CD4-positive, alpha-beta T cell treated with Interleukin-10 for 1 hour (primary cell): Measurements from ENCODE around the gene SAMD4B.

ENCODE experiments used
- DNase-seq: peaks from one replicate; pipeline ENCODE4 v3.0.0-alpha.2; 2020

SAMD4B gene

DNA sequence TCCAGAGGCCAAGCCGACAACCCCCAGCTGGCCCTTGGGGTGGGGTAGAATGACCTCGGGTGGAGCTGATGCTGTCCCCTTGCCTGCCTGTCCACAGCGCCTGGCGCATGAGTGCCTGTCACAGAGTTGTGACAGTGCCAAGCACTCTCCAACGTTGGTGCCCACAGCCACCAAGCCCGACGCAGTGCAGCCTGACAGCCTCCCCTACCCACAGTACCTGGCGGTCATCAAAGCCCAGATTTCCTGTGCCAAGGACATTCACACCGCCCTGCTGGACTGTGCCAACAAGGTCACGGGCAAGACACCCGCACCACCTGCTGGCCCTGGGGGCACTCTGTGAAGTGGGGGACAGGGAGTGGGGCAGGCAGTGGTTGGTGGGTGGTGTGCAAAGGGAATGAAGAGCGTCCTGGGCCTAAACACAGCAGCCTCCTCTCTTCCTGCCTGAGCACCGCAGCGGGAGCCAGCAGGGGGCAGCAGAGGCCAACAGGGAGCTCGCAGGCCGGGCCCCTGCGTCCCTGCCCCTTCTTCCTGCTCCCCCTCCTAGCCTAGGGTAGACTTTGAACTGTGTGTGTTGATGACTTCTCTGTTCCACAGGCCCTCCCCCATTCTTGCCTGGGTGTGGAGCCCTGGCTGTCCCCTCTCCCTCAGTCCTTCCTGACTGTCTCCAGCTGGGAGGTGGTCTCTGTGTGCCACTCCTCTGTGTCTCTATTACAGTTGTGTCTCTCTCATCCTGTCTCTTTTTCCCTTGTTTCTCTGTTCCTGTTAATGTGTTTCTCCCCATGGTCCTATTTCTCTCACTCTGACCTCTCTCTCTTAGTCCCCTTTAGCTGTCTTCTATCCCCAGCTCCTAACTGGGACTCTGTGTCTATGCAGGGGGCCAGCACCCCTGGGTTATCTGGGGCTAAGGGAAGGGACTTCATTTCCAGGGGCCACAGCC lies 55.4 kb downstream of the SAMD4B start:
- DNase-seq = peak; percentile 94

DNA sequence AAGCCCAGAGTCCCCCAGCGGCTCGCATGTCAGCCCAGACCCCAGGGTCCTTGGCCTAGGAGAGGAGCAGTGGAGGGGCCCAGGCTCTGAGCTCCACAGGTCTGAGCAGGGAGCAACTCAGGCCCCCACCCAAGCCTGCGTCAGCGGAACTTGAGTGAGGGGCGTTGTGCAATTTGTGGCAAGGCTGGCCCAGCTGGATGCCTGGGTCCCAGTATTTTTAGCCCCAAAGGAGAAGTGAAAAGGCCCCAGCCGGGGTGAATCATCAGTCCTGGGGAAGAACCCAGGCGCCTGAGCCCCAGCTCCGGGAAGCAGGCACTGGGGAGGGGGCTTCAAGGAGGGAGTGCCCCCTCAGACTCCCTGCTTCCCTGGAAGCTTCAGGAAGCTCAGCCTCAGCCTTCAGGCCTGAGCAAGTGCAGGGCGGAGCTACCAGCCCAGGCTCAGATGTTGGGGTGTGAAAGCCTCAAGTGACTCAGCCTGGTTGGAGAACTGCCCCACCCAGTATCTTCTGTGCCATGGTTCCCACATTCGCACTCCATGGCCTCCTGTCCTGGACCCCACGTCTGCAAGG lies 56.2 kb downstream of the SAMD4B start:
- DNase-seq = peak; percentile 72

DNA sequence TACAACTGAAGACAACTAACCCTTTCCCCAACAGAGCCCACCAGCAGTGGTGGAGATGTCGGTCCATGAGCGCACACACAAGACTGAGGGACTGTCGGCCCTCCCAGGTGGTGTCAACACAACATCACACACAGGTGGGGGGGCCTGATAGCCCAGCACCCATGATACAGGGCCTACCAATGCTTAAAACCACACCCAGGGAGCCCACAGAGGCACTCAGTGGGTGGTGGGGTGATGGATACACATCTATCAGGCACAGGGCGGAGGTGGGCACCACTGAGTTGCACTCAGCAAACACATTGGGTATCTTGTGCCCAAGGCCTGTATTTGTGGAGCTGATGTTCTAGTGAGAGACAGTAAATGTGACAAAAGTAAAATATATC lies 57.4 kb downstream of the SAMD4B start:
- DNase-seq = no peak

GRCh38 chr19:39400061-39400460 lies 57.8 kb downstream of the SAMD4B start:
- no peak for DNase-seq

GRCh38 chr19:39401070-39401548 lies 58.9 kb downstream of the SAMD4B start:
- DNase-seq = no peak

DNA sequence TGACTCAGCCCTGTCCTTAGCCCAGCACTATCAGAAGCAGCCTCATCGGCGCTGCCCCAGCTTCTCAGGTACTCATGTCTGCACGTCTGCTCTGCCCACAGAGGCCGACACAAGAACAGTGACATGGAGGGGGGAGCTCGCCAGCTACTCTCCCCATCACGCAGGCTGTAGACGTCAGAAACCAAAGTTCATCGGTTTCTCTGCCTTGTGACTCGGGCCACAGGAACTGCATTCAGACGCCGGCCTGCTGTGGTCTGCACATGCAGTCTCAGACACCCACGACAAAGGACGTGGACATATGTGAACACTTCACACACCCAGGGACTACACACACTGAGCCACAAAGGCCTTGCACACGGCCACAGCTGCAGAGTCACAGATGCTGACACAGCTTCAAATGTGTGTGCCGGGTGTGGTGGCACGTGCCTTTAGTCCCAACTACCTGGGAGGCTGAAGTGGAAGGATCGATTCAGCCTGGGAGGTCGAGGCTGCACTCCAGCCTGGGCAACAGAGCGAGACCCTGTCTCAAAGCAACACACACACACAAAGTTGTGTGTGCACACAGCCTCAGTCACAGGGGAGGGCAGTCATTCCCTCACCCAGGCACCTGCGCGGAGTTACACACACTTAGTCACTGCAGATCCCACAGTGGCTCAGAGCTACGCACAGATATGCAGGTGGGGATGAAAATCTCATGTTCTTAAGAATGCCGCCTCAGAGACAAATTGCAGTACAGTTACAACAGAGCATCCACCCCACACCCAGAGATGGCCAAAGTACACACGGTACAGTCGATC lies 59.5 kb downstream of the SAMD4B start:
- DNase-seq = peak; percentile 92

- peak; percentile 95 for DNase-seq
Measured at GRCh38 chr19:39402346-39403300, 60.4 kb downstream of the SAMD4B start.

DNA sequence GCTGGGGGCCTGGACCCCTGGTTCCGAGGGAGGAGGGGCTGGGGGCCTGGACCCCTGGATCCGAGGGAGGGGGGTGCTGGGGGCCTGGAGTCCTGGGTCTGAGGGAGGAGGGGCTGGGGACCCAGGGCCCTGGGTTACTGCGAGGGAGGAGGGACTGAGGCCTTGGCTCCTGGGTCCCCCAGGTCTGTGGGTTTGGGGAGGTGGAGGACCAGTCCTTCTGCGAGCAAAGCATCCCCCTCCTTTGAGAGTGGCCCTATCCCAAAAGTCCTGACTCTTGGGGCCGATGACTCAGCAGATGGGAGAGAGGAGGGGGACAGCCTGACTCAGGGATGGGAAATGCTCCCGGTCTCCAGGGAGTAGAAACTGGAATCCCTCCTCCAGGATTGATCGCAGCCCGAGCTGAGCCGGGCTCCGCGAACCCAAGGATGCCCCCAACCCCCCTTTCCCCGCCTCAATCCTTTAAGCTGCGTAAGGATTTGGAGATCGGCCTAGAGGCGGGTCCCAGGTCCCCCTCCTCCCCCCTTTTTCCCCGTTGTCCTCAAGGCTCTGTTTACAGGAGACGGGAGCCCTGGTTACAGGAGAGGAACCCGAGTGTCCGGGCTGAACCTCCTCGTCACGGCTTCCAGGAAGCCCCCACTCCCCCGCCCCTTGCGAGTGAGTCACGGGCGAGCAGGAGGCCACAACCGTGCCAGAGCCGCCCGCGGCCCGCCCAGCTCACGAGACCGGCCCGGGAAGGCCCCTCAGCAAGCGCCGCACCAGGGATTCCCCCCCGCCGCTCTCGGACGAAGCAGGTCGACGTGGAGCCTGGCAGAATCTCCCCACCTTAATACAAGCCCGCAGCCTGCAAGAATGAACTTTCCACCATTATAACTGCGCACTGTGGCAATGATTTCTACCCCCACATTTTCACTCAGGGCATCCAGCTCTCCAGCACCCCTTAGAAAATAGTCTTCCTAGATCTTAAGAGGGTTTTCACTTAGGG lies 61.4 kb downstream of the SAMD4B start:
- peak; percentile 99 for DNase-seq

DNA sequence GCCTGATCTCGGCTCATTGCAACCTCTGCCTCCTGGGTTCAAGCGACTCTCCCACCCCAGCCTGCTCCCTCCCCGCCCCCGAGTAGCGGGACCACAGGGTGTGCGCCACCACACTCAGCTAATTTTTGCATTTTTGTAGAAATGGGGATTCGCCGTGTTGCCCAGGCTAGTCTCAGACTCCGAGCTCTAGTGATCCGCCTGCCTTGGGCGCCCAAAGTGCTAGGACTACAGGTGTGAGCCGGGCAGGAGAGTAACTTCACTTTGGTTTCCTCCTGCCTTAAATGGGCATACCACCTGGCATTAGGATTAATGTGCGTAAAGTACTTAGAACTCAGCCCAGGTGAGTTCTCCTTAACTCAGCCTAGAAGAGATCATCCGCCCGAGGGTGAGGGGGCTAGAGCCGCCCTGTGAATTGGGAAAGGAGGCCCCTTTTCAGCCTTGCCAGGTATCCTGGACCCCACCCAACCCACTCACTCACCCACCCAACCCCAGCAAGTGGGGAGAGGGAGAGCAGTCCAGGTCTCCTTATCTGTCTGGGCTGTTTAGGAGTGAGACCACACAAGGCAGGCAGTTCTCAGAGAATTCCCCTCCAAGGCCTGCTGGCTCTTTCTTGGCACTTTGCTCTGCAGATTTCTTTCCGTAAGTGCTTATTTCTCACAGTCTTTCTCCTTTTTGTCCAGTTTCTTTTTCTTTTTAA lies 63.2 kb downstream of the SAMD4B start:
- peak; percentile 51 for DNase-seq

- peak; percentile 95 for DNase-seq
Measured at GRCh38 chr19:39405958-39406655, 63.9 kb downstream of the SAMD4B start.

- DNase-seq = peak; percentile 95
Measured at GRCh38 chr19:39406656-39407409, 64.6 kb downstream of the SAMD4B start, which contains the start of gene ZFP36. Gene ZFP36, plus strand, starts transcription at chr19:39406847. Its CDS starts 58 bp downstream, at chr19:39406905.

GRCh38 chr19:39407410-39407659 lies 65.1 kb downstream of the SAMD4B start:
- no peak for DNase-seq

- peak; percentile 78 for DNase-seq
Measured at GRCh38 chr19:39407660-39408391, 65.6 kb downstream of the SAMD4B start.

GRCh38 chr19:39408392-39409207 lies 66.4 kb downstream of the SAMD4B start:
- peak; percentile 82 for DNase-seq

- DNase-seq = peak; percentile 96
Measured at GRCh38 chr19:39409208-39410016, 67.2 kb downstream of the SAMD4B start.
